ENCODE measurements around the gene PRPF6. TPM values are rescaled to one million over a fixed set of nuclear protein-coding genes. Genes with fewer than 3 reads are reported as not detected.

The PRPF6 gene
- total and polyA plus RNA-seq, 2 of the 13 experiments (the other 11 are each of a cell fraction or from before 2014, with no cell fraction given): 63.7 to 101 TPM

- 0 out of 2 replicates have a peak, but pooled peaks have one; percentile 19 for TF ChIP-seq ZMYM4 (CRISPR knock-in tag; IDR thresholded peaks at IDR 0.05)
- no peak for TF ChIP-seq ZNF33A (CRISPR knock-in tag; IDR thresholded peaks at IDR 0.05; ENCODE audit: borderline replicate concordance)
- TF ChIP-seq ZNF550 (CRISPR knock-in tag; IDR thresholded peaks at IDR 0.05; ENCODE audit: borderline replicate concordance): no peak
- TF ChIP-seq DMTF1 (CRISPR knock-in tag; IDR thresholded peaks at IDR 0.05): no peak
- TF ChIP-seq ZSCAN9 (CRISPR knock-in tag; IDR thresholded peaks at IDR 0.05; ENCODE audit: borderline replicate concordance): peak; percentile 5; the same call in 1 of the 2 replicates
- no peak for TF ChIP-seq RELA (CRISPR knock-in tag; IDR thresholded peaks at IDR 0.05)
- TF ChIP-seq CAMTA2 (CRISPR knock-in tag; IDR thresholded peaks at IDR 0.05; ENCODE audit: borderline replicate concordance): no peak; the same call in 1 of the 2 replicates
- no peak for TF ChIP-seq GABPB1 (CRISPR knock-in tag; IDR thresholded peaks at IDR 0.05)
- no peak for TF ChIP-seq HOXA5 (CRISPR knock-in tag; IDR thresholded peaks at IDR 0.05)
- TF ChIP-seq ZNF614 (CRISPR knock-in tag; IDR thresholded peaks at IDR 0.05; ENCODE audit: borderline replicate concordance): 0 out of 2 replicates have a peak, but pooled peaks have one; percentile 14
- no peak for TF ChIP-seq ZBED4 (CRISPR knock-in tag; IDR thresholded peaks at IDR 0.05; ENCODE audit: borderline replicate concordance)
- no peak for TF ChIP-seq ZNF800 (CRISPR knock-in tag; IDR thresholded peaks at IDR 0.05)
- peak; percentile 57 for TF ChIP-seq ZNF747 (CRISPR knock-in tag; IDR thresholded peaks at IDR 0.05; ENCODE audit: borderline replicate concordance)
- TF ChIP-seq NRL (CRISPR knock-in tag; IDR thresholded peaks at IDR 0.05; ENCODE audit: borderline replicate concordance): no peak
- no peak for TF ChIP-seq ZNF382 (CRISPR knock-in tag; IDR thresholded peaks at IDR 0.05; ENCODE audit: borderline replicate concordance)
- no peak for TF ChIP-seq ZNF713 (CRISPR knock-in tag; IDR thresholded peaks at IDR 0.05)
- no peak for TF ChIP-seq ZNF329 (CRISPR knock-in tag; IDR thresholded peaks at IDR 0.05; ENCODE audit: low read depth)
- no peak for TF ChIP-seq ZNF224 (CRISPR knock-in tag; IDR thresholded peaks at IDR 0.05)
- no peak for TF ChIP-seq SMARCE1 (IDR thresholded peaks at IDR 0.05; ENCODE audit: borderline replicate concordance)
Measured at GRCh38 chr20:64040231-64041039, 59.5 kb downstream of the PRPF6 start (continued).

Data from HepG2 (cell line).